ENCODE data around the gene AP3S2.

The AP3S2 gene

DNA sequence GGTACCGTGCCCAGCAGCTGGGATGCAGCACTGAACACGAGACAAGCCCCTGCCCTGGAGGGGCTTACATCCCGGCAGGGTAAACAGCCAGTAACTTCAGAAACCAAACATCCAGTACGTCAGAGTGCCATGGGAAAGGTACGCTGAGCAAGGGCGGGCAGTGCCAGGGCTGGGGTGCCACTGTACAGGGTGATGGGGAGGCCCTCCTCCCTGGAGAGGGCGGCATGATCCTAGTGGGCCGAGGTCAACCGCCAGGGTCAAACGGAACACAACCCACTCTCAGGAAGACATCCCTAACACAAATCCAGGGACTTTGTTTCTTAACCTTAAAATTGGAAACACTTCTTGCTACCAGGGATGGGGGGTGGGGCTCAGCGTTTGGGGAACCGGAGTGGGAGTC is 63.2 kb downstream of the AP3S2 start:
- DNase-seq: no peak

DNA sequence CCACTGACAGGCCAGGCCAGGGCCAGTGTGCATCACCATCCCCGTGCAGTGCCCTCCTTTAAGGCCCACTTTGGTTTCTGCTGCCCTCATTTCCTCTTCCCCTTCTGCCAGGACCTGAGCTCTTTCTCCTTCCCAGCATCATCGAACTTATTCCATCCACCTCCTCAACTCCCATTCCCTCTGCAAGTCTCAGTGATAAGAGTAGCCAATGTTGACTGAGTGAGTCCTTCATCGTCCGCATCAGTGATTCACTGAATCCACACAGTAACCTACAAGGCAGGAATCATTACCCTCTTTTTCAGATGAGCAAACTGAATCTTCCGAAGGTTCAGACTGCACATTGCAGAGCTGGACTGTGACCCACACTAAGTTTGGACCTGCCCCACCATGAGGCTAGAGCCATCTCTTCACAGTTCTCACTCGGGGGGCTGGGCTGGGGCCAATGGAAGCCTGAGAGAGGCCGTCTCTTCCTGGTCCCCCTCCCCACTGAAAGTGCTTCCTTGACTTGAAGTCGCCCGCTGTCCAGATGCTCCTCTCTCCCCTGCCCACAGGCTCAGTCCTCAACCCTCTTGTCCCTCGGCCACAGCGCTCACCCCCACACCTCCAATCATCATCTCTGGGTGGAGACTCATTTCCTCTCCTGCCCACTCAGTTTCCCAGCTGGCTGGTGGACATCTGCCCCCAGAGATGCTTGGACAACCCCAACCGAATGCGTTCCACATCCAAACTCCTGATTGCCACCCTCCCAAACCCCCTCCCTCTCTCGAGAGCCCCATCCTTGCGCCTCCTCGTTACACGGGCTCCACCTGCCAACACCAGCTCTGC is 64.0 kb downstream of the AP3S2 start:
- DNase-seq: no peak

DNA sequence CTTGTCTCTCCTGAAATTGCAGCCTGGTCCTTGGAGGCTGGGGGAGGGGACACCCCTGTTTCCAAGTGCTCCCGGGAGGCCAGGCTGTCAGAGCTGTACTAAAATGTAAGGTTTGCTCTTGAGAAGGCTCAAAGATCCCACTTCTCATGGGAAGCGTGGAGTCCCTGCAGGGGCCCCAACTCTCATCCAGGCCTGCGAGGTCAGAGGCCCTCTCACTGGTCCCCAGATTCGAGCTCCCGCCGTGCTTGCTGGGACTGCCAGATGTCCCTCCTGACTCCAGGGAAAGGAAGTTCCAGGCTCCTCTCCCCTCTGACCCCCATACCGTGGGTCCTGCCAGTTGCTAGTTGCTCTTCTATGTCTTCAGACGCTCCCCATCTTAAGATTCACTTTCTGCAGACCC is 64.6 kb downstream of the AP3S2 start:
- no peak for DNase-seq

DNA sequence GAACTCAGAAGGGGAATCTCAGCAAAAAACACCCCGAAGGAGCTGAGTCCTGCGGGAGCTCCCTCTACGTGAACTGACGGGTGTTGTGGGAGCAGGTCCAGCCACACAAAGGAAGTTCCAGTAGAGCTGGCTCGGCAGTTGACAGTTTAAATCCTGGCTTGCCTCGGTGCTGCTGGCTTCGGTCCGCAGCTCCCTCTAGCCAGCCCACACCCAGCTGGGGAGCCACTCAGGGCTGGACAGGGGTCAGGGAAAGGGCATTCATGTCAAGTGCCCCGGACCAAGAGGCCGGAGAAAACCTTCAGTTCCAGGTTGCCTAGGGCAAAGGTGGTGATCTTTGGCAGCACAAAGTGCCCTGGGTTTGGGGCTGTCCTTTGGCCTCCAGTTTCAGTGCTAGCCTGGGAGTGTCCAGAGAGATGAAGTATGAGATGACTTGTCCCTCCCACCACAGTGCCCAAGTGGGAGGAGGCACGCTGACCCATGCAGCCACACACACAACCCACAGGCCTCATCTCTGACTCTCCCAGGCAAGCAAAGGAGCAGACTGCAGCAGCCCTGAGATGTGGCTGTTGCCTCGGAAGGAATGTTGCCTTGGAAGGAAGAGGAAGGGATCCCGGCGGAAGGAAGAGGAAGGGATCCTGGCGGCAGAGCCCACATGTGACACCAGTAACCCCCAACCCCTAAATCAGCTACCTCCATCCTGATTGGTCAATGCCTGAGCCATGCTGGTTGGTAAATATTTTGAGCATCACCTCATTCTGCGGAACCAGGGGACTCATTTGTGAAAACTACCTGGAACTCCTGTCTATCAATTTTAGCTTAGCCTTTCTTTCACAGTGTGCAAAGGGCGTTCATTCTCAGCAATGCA is 65.3 kb downstream of the AP3S2 start:
- no peak for DNase-seq

DNA sequence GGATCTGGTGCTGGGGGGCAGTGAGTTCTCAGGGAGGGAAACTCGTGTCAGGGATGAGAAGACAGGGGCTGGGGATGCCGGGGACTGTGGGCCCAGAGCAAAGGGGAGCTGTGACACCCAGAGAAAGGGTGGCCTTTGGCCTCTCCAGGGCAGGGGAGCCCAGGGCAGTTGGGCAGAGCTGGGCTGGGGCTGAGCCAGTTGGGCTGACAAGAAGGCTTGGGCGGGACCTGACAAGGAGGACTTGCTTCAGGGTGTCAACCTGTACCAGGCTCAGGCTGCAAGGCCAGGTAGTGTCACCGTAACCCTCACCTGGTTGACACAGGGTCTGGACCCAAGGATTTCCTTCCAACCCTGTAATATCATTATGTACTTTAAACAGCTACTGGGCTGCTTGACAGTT is 66.0 kb downstream of the AP3S2 start:
- no peak for DNase-seq

DNA sequence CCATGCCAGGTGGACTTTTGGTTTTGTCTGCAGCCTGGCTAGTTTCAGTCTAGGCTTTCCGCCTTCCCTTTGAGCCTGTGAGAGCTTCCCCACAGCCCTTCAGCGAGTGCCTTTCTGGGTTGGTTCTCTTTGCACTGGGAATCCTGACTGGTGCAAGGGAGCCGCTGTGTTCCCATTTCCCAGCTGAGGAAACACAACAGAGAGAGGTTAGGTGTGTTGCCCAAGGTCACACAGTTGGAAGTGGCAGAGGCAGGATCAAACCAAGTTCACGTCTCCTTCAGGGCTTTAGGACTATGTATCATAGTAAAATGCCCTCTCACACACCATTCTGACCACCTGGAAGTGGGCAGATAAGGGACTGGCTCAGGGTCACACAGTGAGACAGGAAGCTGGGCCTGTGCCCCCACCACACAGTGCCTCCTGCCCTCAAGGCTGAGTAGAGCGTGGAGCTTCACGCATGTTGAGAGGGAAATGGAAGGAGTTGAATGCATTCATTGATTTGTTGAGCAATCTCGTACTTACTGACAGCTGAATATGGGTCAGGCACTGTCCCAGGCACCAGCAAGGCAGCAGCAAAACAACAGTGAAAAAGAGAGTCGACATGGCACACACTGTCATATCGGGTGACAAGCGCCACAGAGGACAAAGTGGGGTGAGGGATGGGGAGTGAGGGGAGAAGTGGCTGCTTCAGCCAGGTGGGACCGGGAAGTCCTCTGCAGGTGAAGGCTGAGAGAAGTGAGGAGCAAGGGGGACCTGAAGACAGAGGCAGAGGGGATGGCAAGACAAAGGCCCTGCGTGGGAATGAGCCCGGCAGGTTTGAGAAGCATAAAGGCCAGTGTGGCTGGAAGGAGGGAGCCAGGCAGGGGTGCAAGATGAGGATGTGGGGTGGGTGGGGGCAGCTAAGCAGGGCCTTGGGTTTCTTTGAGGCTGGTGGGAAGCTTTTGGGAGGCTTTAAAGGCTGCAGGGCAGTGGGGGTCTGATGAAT is 66.8 kb downstream of the AP3S2 start:
- no peak for DNase-seq

DNA sequence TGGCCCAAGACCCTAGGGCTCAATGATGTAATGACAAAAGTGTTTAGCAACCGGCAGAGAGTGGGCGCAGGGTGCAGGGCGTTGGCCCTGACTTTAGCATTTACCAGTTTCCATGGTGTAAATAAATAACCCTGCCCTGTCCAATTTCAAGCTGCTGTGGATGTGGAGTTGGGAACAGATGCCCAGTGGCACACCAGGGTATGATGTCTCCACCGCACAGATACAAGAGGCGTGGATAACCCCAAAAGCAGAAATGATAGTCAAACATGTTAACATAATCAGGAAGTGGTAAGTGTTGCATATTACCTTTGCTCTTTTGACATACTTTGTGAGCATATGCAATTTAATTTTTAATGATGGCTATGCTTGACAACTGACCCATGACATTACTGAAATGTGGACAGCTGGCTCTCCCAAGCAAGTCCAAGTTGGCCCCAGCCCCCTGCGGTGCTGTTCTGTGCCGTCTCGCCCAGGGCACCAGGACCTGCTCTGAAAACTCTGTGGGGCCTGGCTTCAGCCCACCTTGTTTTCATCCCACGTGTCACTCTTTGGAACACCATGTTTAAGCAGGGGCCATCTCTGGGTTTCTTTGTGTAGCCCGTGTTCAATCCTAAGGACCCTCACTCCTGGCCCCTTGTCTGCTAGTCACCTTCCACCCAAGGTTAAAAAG is 68.4 kb downstream of the AP3S2 start:
- DNase-seq: no peak

DNA sequence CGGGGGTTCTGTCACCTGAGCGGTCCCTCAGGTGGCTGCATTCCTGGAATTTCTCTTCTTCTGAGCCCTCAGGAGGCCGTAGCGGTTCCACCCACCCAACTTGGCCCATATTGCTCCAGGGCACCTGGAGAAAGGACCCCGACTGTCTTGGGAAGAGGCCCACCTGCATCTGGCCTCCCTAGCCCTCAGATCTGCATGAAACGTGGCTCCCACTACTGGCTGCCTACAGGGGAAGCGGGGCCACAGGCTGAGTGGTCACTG is 69.3 kb downstream of the AP3S2 start:
- DNase-seq: no peak

DNA sequence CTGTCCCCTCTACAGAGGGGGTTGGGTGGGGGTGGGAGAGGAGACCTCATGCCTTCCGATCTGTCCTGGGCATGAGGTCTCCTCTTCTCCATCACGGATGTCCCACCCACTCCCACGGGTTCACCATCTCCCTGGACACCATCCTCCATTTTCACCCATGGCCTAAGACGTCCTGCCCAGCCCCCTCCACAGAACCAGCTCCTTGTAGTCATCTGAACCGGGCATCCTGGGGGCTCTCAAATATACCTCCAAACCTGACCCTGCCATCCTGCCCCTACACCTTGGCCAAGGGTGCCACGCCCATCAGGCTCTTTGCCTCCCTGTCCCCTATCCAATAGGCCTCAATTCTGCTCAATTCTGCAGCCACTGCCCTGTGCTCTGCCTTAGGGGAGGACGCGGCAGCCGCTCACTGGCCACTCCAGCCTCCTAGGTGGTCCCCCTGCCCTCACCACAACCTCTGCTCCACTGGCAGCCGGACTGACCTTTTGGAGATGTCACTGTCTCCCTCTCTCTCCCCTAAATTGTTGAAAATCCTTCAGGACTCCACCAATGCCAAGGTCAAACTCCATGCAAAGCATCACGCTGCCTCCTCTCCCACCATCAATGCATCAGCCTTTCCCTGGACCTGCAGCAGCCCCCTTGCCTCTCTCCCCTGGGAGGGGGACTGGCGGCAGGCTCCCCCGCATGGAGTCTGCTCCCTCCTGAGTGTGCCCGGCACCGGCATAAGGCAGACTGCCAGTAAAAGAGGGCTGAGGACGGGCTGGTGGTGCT is 69.8 kb downstream of the AP3S2 start:
- no peak for DNase-seq

DNA sequence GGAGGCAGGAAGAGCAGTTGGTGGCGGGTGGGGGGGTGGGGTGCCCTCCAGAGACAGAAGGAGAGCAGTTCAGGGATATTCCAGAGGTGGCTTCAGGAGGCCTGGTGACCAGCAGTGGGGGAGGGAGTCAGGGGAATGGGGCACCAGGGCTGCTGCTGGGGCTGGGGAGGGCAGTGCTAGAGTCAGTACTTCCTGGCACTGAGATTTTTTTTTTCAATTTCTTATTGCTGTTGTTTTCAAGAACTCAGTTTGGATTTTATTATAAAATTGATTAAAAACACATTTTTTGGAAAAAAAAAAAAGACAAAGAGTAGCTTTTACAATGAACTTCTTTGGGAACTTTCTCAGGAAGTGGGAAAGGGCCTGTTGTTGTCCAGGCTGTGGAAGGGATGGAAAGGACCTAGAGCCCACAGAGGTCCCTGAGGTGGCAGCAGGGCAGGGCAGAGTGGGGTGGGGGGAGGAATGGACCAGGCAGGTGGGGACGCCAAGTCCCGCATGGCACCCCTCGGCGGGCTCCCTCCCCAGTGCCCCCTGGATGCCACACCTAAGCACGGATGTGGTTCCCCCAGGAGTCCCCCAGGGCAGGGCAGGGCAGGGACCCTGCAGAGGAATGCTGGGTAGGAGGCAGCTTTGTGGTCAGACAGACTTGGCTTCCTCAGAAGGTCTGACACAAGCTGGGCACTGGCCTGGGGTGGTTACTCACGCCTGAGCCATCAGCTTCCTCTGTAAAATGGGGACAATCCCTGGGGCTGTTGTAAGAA is 70.7 kb downstream of the AP3S2 start:
- DNase-seq: no peak

DNA sequence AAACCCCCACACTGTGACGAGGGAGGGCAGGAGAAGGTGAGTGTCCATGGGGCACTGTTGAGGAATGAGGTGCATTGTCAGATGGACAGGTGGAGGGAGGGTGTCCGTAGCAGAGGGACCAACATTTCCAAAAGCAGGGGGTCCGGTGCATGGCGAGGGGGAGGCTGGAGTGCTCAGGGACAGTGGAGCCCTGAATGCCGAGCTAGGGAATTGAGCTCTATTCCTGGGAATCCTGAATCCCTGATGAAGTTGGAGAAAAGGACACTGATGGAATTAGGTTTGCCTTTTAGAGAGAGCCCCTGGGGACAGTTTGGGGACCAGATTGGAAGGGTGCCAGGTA is 71.2 kb downstream of the AP3S2 start:
- DNase-seq: no peak

DNA sequence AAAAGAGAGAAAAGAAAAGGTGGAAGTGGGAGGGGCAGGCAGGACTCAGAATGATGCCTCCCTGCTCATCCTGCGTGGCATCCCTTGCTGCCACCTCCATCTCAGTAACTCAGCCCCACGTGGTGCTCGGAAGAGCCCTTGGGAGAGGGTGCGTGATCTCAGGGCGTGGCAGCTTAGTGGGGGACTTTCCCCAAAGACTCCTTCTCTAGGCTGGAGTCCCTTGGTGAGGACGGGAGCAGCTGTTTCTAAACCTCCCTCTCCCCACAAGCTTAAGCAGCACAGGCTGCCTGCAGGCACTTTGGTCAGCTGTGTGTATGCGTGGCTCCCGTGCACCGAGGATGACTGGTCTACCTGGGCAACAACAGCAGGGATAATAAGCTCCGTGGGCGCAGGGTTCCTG is 71.8 kb downstream of the AP3S2 start:
- no peak for DNase-seq

DNA sequence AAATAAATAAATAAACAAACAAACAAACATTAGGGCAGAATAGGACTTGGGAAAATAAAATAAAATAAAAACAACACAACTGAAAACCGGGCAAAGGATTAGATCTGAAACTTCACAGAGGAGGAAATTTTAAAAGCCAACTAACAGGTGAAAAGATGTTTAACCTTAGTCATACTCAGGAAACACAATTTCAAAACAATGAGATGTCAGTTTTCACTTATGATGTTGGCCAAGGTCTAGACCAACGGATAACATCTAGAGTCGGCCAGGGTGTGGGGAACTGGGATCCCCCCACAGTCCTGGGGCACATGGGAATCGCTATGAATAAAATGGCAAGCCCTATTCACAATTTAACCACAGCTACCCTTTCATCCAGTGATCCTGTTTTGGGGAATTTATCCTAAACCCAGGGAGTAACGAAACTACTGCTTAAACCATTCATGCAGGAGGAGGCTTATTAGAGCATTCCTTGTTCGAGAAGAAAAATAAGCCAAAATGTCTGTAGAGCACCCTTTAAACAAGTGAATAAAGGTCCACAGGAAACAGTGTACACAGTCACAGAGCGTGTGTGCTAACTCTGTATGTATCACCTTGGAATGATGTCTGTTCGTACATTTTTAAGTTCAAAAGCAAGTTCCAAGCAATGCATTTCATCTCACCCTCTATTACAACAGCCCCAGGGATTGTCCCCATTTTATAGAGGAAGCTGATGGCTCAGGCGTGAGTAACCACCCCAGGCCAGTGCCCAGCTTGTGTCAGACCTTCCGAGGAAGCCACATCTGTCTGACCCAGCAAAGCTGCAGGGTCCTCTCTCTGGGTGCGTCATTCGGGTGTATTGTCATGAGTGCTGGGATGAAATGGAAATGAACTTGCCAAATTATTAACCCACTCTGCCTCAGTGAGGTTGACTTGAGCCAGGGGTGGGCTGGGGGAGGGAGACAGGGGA is 72.9 kb downstream of the AP3S2 start:
- no peak for DNase-seq

DNA sequence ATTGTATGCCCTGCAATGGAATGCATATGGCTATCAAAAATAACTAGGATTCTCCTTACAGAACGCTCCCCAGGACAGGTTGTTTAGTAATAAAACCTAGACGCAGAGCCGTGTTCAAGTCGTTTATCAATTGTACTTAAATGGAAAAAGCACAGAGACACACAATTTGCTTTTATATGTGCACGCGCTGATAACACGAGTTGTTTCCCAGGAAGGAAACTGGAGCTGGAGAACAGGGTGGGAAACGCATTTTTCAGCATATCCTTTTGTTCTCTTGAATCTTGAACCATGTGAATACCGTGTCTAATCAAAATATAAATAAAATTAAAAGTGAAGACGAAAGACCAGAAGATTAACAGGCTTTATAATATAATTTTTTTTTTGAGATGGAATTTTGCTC is 75.5 kb downstream of the AP3S2 start:
- DNase-seq: no peak

DNA sequence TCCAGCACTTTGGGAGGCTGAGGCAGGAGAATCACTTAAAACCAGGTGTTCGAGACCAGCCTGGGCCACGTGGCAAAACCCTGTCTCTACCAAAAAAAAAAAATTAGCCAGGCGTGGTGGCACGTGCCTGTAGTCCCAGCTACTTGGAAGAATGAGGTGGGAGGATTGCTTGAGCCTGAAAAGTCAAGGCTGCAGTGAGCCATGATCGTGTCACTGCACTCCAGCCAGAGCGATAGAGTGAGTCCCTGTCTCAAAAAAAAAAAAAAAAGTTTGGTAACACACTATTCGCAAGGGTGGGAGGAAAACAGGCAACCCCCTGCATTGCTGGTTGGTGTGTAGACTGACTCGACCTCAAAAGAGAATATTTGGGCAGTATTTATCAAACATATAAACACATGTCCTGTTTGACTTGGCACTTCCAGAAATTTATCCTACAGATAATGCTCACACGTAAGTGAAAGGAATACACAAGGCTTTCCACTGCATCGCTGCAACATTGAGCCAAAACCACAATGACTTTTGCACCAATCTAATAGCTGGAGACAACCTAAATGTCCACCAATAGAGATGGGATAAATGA is 76.0 kb downstream of the AP3S2 start:
- DNase-seq: no peak

DNA sequence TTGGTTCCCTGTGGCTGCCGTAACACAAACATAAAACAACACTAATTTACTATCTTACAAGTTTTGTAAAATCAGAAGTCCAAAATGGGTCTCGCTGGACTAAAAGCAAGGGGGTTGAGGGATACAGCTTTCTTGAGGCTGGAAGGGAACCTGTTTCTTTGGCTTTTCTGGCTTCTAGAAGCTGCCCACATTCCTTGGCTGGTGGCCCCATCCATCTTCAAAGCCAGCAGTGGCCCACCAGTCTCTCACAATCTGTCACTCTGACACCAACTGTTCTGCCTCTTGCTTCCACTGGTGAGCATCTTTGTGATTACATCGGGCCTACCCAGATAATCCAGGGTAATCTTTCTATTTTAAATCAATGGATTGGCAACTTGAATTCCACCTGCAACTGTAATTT is 78.0 kb downstream of the AP3S2 start:
- DNase-seq: no peak

DNA sequence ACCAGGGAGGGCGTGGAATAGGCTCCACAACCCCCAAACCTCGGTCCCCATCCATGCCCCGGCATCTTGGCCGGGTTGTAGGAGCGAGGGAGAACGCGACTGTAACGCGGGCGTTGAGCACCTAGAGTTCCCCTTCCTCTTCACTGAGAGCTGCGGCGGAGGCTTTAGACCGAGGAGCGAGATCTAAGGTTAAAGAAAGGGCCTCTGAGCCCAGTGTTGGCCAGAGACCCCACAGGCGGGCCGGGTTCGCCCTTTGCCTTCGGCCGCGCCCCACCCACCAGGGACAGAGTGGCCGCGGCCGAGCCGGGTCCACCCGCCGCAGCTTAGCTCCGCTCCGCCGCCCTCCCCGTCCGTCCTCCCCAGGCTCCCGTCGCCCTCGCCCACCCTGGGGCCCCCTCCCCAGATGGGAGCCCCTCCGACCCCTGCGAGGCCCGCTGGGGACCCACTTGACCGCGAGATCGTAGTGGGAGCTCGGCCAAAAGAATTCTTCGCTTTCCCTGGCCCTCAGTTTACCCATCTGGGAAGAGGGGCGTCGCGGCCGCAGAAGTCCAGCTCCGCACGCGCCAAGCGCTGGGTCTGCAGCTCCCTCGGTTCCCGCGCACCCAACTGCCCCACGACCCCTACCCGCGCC is 79.6 kb downstream of the AP3S2 start:
- no peak for DNase-seq

DNA sequence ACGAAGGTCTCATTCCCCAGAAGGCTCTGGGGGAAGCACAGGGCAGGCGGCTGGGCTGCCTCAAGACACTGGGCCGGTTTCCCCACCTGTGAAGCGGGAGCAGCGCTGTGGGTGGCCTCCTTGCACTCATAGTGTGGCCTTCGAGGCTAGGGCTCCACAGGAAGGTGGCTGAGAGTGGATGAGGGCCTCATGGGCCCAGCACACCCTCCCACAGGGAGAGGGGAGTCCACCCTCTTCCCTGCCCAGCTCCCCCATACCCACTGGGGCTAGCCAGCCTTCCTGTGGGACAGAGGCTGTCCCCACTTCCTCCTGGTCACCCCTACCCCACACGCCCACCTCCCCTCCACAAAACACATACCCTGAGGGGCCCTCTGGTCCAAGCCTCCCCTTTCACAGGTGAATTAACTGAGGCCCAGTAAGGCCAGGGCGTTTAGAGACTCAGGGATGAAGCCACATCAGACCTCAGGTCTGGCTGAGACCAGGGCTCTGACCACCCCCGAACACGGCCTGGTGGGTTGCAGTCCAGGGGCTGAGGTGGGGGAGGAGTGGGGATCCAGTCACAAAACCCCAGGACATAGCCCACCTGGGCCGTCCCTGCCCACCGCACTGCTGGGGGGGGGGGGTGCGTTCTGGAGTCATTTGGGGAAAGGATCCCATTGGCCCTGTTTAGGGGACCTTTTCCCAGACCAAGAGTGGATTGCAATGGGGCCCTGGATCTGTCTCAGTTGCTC is 80.2 kb downstream of the AP3S2 start:
- no peak for DNase-seq
